Uterus (tissue), 4 donors: Measurements from ENCODE around the gene LATS1. TPM values are rescaled to one million over a fixed set of nuclear protein-coding genes. Genes with fewer than 3 reads are reported as not detected.

Source experiments
- DNase-seq, 2 donors: peaks; one replicate each; pipeline ENCODE4 v3.0.0-alpha.2; 2019 to 2020
- H3K27ac ChIP-seq, 2 donors: fragments of 200-600 bp; sonication (generic); 1 replicate in 1 of 2; 2 replicates in 1 of 2; pipeline ENCODE4 v1.5.1; 2016 to 2018
- H3K27me3 ChIP-seq, 2 donors: fragments of 200-600 bp; sonication (generic); one replicate each; pipeline ENCODE4 v1.5.1; 2018 to 2019; ENCODE audit warnings: control low read depth in 1 of 2
- H3K36me3 ChIP-seq, 2 donors: fragments of 200-600 bp; sonication (generic); one replicate each; pipeline ENCODE4 v1.5.1; 2019; ENCODE audit warnings: control low read depth in 1 of 2
- H3K4me1 ChIP-seq, 2 donors: fragments of 200-600 bp; sonication (generic); one replicate each; pipeline ENCODE4 v1.5.1; 2018 to 2019; ENCODE audit warnings: control low read depth in 1 of 2
- H3K4me3 ChIP-seq, 2 donors: fragments of 200-600 bp; sonication (generic); 1 replicate in 1 of 2; 2 replicates in 1 of 2; pipeline ENCODE4 v1.5.1; 2018 to 2019; ENCODE audit warnings: mild to moderate bottlenecking in 1 of 2
- H3K9me3 ChIP-seq, 2 donors: fragments of 200-600 bp; sonication (generic); one replicate each; pipeline ENCODE4 v1.5.1; 2019; ENCODE audit warnings: control low read depth in 1 of 2
- POLR2A ChIP-seq, 2 donors: fragments of 450-650 bp; IDR thresholded peaks; one replicate each; pipeline ENCODE4 v1.6.1; 2016; ENCODE audit warnings: antibody characterized with exemption in 2 of 2, mild to moderate bottlenecking in 1 of 2, moderate library complexity in 1 of 2
- intact Hi-C: fragments of 100-400 bp; cut with DNase I; formaldehyde crosslinking; loops from one replicate; pipeline ENCODE4 v1.15.1; 2023; ENCODE audit warnings: low total_unique reads
- total RNA-seq, 4 donors: library from RNA; depleted of rRNA in 3 of 4; stranded (reverse); fragments of >200 nt in 3 of 4; gene quantifications; one replicate each; pipeline versions ENCODE4 v1.1.0 to v1.2.4, GENCODE V29; 2014 to 2023
- TF ChIP-seq, protein P1 (sequence below), 4 experiments: fragments of 200-600 bp in 2 of 4; fragments of 450-650 bp in 2 of 4; sonication (generic) in 2 of 4; IDR thresholded peaks; one replicate each; pipeline ENCODE4 v1.5.1; 2016 to 2019; ENCODE audit warnings: antibody characterized with exemption in 4 of 4, mild to moderate bottlenecking in 2 of 4, moderate library complexity in 1 of 4
- donor health status: DM: yes; HTN: yes; CAD: no.

The LATS1 gene
- total RNA-seq, result 10 to 100 TPM in 3 of 4 donors, 1 to 10 TPM in 1; 8.5 to 45.4 (median 27.4) TPM

DNA sequence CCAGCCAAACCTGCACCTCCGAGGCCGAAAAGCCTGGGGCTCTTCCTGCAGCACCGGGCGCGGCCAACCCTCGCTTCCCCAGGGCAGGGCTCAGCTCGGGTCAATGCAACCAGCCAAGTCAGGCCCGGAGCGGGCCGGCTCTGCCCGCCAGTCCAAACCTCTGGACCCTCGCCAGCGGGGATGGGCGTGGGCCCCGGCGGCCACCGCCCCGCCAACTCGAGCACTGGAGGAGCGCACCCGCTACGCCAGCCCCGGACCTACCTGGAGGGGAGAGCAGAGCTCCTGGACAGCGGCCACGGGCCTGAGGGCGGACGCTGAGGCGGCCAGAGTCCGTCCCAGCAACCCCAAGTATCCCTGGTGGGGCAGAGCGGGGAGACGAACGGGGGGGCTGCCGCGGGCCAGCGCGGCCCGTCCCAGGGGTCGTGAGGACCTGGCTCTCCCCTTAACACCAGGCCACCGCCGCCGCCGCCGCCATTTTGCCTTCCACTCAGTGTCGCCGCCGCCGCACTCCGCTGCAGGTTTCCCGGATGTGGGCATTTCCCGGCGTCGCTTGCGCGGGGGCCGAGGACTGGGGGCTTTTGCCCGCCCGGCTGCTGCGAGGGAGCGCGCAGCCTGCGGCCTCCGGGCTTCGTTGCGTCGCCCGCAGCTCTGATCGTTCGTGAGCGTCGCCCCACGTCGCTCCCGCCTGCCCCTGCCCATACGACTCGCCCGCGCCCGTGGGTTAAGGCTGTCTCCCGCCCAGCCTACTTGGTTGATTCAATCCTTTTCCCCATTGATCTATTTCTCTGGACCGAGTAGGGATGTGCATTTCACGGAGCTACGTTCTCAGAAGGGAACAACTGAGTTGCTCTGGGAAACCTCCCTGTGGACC, at the start of gene LATS1:
TSS of gene LATS1 (minus strand) at position 514 of the 871 bp plus-strand sequence. CDS start 15,975 bp downstream, outside the sequence.
- Histone ChIP-seq H3K27ac (peak within 1 kb of the TSS; percentile 98 to 99), H3K4me1 (no peaks in the 10 kb centered on the region), H3K4me3 (peak within 1 kb of the TSS; percentile 76 to 95), H3K9me3 (no peaks in the 10 kb centered on the region), H3K36me3 (no peaks in the 10 kb centered on the region), H3K27me3 (no peaks in the 10 kb centered on the region)
- peak; percentile 85 to 90 for DNase-seq
- intact Hi-C loops, result no loop called here
- TF ChIP-seq POLR2A (IDR thresholded peaks at IDR 0.05), result peak; percentile 56 to 79
- TF ChIP-seq, protein P1, sequence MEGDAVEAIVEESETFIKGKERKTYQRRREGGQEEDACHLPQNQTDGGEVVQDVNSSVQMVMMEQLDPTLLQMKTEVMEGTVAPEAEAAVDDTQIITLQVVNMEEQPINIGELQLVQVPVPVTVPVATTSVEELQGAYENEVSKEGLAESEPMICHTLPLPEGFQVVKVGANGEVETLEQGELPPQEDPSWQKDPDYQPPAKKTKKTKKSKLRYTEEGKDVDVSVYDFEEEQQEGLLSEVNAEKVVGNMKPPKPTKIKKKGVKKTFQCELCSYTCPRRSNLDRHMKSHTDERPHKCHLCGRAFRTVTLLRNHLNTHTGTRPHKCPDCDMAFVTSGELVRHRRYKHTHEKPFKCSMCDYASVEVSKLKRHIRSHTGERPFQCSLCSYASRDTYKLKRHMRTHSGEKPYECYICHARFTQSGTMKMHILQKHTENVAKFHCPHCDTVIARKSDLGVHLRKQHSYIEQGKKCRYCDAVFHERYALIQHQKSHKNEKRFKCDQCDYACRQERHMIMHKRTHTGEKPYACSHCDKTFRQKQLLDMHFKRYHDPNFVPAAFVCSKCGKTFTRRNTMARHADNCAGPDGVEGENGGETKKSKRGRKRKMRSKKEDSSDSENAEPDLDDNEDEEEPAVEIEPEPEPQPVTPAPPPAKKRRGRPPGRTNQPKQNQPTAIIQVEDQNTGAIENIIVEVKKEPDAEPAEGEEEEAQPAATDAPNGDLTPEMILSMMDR (IDR thresholded peaks at IDR 0.05), result no peak

DNA sequence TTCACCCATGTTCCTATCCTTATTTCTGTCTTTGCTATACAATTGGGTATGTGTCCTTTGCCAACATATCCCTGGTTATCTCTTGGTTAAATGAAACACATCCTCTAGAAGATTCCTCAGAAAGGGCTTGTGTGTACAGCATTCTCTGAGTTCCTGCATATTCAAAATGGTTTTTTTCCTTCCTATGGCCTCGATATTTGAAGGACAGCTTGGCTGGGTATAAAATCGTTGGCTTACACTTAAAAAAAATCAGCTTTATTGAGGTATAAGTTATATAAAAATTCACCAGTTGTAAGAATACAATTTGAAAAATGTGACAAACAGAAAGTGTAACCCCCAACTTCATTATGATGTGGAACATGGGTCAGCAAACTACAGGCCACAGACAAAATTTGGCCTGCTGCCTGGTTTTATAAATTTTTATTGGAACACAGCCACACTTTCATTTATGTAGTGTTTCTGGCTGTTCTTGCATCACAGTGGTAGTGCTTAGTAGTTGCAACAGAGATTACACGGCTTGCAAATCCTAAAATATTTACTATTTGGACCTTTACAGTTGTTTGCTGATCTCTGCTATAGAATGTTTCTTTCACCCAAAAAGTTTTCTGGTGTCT, 48.4 kb upstream of the LATS1 start:
- no peak for TF ChIP-seq POLR2A (IDR thresholded peaks at IDR 0.05)
- TF ChIP-seq, protein P1 (IDR thresholded peaks at IDR 0.05), result peak in 1 of 4 experiments; percentile 1
- Histone ChIP-seq H3K36me3 (no peaks in the 10 kb centered on the region), H3K9me3 (peaks cover 0 to 7% of the 10 kb centered on the region in 2 donors), H3K4me3 (no peak overlapping the region), H3K4me1 (no peaks in the 10 kb centered on the region), H3K27me3 (no peaks in the 10 kb centered on the region), H3K27ac (no peak overlapping the region)
- no peak for DNase-seq
- intact Hi-C loops, result no loop called here

DNA sequence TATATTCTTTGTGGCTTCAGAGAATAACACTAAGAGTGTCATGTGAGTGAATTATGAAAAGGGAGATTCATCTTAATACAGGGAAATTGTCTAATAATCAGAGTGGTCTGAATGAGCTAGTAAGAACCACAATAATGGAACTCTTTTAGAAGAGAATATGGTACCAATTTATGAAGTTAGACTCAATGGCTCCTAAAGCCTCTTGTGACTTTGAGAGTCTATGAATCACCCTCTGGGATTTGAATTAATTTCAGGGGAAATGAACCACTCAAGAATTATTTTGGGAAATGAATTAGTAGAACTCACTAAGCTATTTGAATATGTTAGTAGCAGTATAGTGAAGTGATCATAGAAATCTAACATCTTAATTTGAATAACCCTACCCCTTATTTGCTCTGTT, 46.0 kb upstream of the LATS1 start:
- no peak for DNase-seq
- intact Hi-C loops, result no loop called here
- Histone ChIP-seq H3K27ac (no peak overlapping the region), H3K27me3 (no peaks in the 10 kb centered on the region), H3K36me3 (no peaks in the 10 kb centered on the region), H3K4me3 (no peak overlapping the region), H3K9me3 (peaks cover 0 to 7% of the 10 kb centered on the region in 2 donors), H3K4me1 (no peaks in the 10 kb centered on the region)
- TF ChIP-seq, protein P1 (IDR thresholded peaks at IDR 0.05), result no peak
- TF ChIP-seq POLR2A (IDR thresholded peaks at IDR 0.05), result no peak

DNA sequence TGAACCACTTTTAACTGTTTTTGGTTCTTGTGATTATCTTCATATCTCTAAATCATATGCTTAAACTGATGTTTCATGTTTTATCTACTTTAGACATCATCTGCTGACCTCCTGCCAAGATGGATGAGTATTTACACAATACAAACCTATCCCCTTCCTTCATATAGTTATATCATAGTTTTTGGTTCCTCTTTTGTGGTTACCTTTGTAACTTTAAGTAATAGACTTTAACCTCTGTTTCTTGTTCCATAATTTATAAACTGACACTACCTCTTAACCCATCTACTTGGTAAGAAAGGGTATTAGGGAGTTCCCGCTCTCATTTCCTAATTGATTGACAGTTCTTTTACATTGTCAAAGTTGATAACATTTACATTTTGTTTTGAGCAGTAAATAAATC, 43.5 kb upstream of the LATS1 start:
- Histone ChIP-seq H3K27ac (no peak overlapping the region), H3K9me3 (peaks cover 0 to 7% of the 10 kb centered on the region in 2 donors), H3K36me3 (no peaks in the 10 kb centered on the region), H3K27me3 (no peaks in the 10 kb centered on the region), H3K4me3 (no peak overlapping the region), H3K4me1 (no peaks in the 10 kb centered on the region)
- DNase-seq, result no peak
- intact Hi-C loops, result no loop called here
- TF ChIP-seq, protein P1 (IDR thresholded peaks at IDR 0.05), result no peak
- TF ChIP-seq POLR2A (IDR thresholded peaks at IDR 0.05), result no peak

DNA sequence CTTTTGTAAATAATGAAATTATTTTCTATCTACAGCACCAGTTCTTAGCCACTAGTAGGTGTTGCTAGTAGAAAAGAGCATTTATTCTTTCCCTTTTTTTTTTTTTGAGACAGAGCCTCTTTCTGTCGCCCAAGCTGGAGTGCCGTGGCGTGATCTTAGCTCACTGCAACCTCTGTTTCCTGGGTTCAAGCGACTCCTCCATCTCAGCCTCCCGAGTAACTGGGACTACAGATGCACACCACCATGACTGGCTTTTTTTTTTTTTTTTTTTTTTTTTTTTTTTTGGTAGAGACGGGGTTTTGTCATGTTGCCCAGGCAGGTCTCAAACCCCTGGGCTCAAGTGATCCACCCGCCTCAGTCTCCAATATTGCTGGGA, 38.3 kb upstream of the LATS1 start:
- Histone ChIP-seq H3K27me3 (no peaks in the 10 kb centered on the region), H3K4me1 (peaks cover 3 to 7% of the 10 kb centered on the region in 2 donors), H3K27ac (no peak overlapping the region), H3K9me3 (no peaks in the 10 kb centered on the region), H3K36me3 (no peaks in the 10 kb centered on the region), H3K4me3 (no peak overlapping the region)
- no peak for DNase-seq
- no peak for TF ChIP-seq POLR2A (IDR thresholded peaks at IDR 0.05)
- TF ChIP-seq, protein P1 (IDR thresholded peaks at IDR 0.05), result no peak
- intact Hi-C loops, result no loop called here
